A549 (cell line): ENCODE measurements around the gene SLC2A10. TPM values are rescaled to one million over a fixed set of nuclear protein-coding genes. Genes with fewer than 3 reads are reported as not detected.

Experiments used
- ATAC-seq, 2 experiments: fragments of 200-7000 bp in 1 of 2; fragments of >200 bp in 1 of 2; cut with Nextera tagmentation in 1 of 2; cut with Tn5 transposase in 1 of 2; 3 replicates each; pipeline versions ENCODE4 v1.8.0 to v1.9.1; 2018 to 2020; ENCODE audit warnings: mild to moderate bottlenecking in 1 of 2, moderate library complexity in 1 of 2
- CTCF ChIA-PET: fragments of 300-600 bp; sonication (Branson Sonifier 250); formaldehyde crosslinking; extraction: SDS; loops from one replicate; lab custom pipeline; 2021; ENCODE audit warnings: antibody characterized with exemption, inconsistent platforms; lab: Yijun Ruan, JAX
- POLR2A ChIA-PET: fragments of 350-600 bp; formaldehyde crosslinking; extraction: SDS; loops from one replicate; lab custom pipeline; 2021; ENCODE audit warnings: antibody characterized with exemption, inconsistent platforms; lab: Yijun Ruan, JAX
- DNase-seq, 2 experiments: peaks; one replicate each; pipeline versions ENCODE4 v3.0.0 to v3.0.0-alpha.2; 2011 to 2016; ENCODE audit warnings: low read depth in 1 of 2, low spot score in 1 of 2
- FAIRE-seq: peaks from 2 replicates; lab custom pipeline; 2011; peaks lifted over from hg19 to GRCh38; lab: Jason Lieb, UNC
- H3K27ac ChIP-seq, 2 experiments: fragments of >200 bp; sonication (Bioruptor Twin); formaldehyde crosslinking; 3 replicates each; pipeline ENCODE4 v1.5.1; 2016 to 2017
- H3K4me1 ChIP-seq: fragments of >200 bp; sonication (Bioruptor Twin); formaldehyde crosslinking; 3 replicates; pipeline ENCODE4 v1.6.1; 2016
- H3K4me2 ChIP-seq: fragments of >200 bp; sonication (Bioruptor Twin); formaldehyde crosslinking; 3 replicates; pipeline ENCODE4 v1.6.1; 2016
- H3K4me3 ChIP-seq: fragments of >200 bp; sonication (Bioruptor Twin); formaldehyde crosslinking; 3 replicates; pipeline ENCODE4 v1.5.1; 2016
- H3K9me3 ChIP-seq: fragments of >200 bp; sonication (Bioruptor Twin); formaldehyde crosslinking; 3 replicates; pipeline ENCODE4 v1.6.1; 2016
- CBX2 ChIP-seq: fragments of 200-600 bp; sonication (generic); IDR thresholded peaks from 2 replicates; pipeline ENCODE4 v1.6.1; 2016; ENCODE audit warnings: low read depth, mild to moderate bottlenecking, borderline replicate concordance
- CEBPB ChIP-seq, 2 experiments: fragments of >200 bp in 1 of 2; sonication (Bioruptor Twin) in 1 of 2; formaldehyde crosslinking in 1 of 2; IDR thresholded peaks; 2 replicates each; pipeline ENCODE4 v1.6.1; 2012 to 2016
- CHD4 ChIP-seq: fragments of 200-600 bp; sonication (generic); IDR thresholded peaks from 2 replicates; pipeline ENCODE4 v1.6.1; 2016; ENCODE audit warnings: antibody characterized with exemption, mild to moderate bottlenecking, borderline replicate concordance
- CTCF ChIP-seq: fragments of >200 bp; sonication (Bioruptor Twin); formaldehyde crosslinking; IDR thresholded peaks from 3 replicates; pipeline ENCODE4 v1.5.1; 2016
- EHMT2 ChIP-seq: fragments of 200-600 bp; sonication (generic); IDR thresholded peaks from 2 replicates; pipeline ENCODE4 v1.6.1; 2016; ENCODE audit warnings: antibody characterized with exemption, low read depth, mild to moderate bottlenecking, moderate library complexity
- EP300 ChIP-seq, 2 experiments: fragments of >200 bp; sonication (Bioruptor Twin); formaldehyde crosslinking; IDR thresholded peaks; 2 replicates in 1 of 2; 3 replicates in 1 of 2; pipeline ENCODE4 v1.6.1; 2016 to 2017
- ESRRA ChIP-seq: fragments of 150-350 bp; IDR thresholded peaks from 2 replicates; pipeline ENCODE4 v1.6.1; 2014; ENCODE audit warnings: mild to moderate bottlenecking, low read length, borderline replicate concordance
- HEYL ChIP-seq: fragments of 250-450 bp; sonication (Bioruptor Pico); IDR thresholded peaks from 2 replicates; pipeline ENCODE4 v1.8.0; 2021; ENCODE audit warnings: mild to moderate bottlenecking, moderate library complexity
- HMGXB4 ChIP-seq: fragments of 250-450 bp; sonication (Bioruptor Pico); IDR thresholded peaks from 2 replicates; pipeline ENCODE4 v1.5.0; 2021; ENCODE audit warnings: mild to moderate bottlenecking, moderate library complexity, borderline replicate concordance
- HOXB13 ChIP-seq: fragments of 250-450 bp; sonication (Bioruptor Pico); IDR thresholded peaks from 2 replicates; pipeline ENCODE4 v1.5.0; 2020; ENCODE audit warnings: low read depth, mild to moderate bottlenecking, moderate library complexity
- JUN ChIP-seq, 2 experiments: fragments of >200 bp; sonication (Bioruptor Twin); formaldehyde crosslinking; IDR thresholded peaks; 2 replicates in 1 of 2; 3 replicates in 1 of 2; pipeline ENCODE4 v1.6.1; 2016 to 2017
- JUNB ChIP-seq: fragments of >200 bp; sonication (Bioruptor Twin); formaldehyde crosslinking; IDR thresholded peaks from 2 replicates; pipeline ENCODE4 v1.6.1; 2016
- KDM5A ChIP-seq: fragments of 200-600 bp; sonication (generic); IDR thresholded peaks from 2 replicates; pipeline ENCODE4 v1.6.1; 2016; ENCODE audit warnings: antibody characterized with exemption, mild to moderate bottlenecking
- MAZ ChIP-seq: fragments of 150-350 bp; IDR thresholded peaks from 2 replicates; pipeline ENCODE4 v1.6.1; 2014; ENCODE audit warnings: antibody characterized with exemption, low read depth, low read length, borderline replicate concordance
- PHF8 ChIP-seq: fragments of 200-600 bp; sonication (generic); IDR thresholded peaks from 2 replicates; pipeline ENCODE4 v1.6.1; 2016; ENCODE audit warnings: low read depth, mild to moderate bottlenecking, antibody characterized with exemption, moderate library complexity, borderline replicate concordance
- POLR2A ChIP-seq: IDR thresholded peaks from 2 replicates; pipeline ENCODE4 v1.6.1; 2012; ENCODE audit warnings: mild to moderate bottlenecking, low read length
- ZC3H11A ChIP-seq: fragments of 450-650 bp; IDR thresholded peaks from 2 replicates; pipeline ENCODE4 v1.6.1; 2014; ENCODE audit warnings: antibody characterized with exemption, mild to moderate bottlenecking
- ZFP36 ChIP-seq: fragments of 450-650 bp; IDR thresholded peaks from 2 replicates; pipeline ENCODE4 v1.6.1; 2014; ENCODE audit warnings: borderline replicate concordance; ENCODE audit not compliant: partially characterized antibody
- WGBS: methylation state at CpG from one replicate; pipeline ENCODE4 v1.1.6; 2017; ENCODE audit errors: missing lambda C conversion rate; 5-methylcytosine and 5-hydroxymethylcytosine counted together
- polyA plus RNA-seq, 4 experiments: library from polyadenylated mRNA; depleted of rRNA in 3 of 4; stranded (reverse); fragments of >200 nt; fragmentation: RNase III in 1 of 4; extraction: RNeasy Plus Mini Kit Qiagen cat#74134 plus additional on column Dnase treatment in 1 of 4; gene quantifications; 2 replicates in 3 of 4; 3 replicates in 1 of 4; pipeline ENCODE4 v1.2.3, GENCODE V29; 2011 to 2017
- TF ChIP-seq, protein P1 (sequence below): fragments of 200-600 bp; sonication (generic); IDR thresholded peaks from 2 replicates; pipeline ENCODE4 v1.6.1; 2016; ENCODE audit warnings: antibody characterized with exemption, mild to moderate bottlenecking, moderate library complexity
- TF ChIP-seq, protein P2 (sequence below): fragments of 250-450 bp; sonication (Bioruptor Pico); IDR thresholded peaks from 2 replicates; pipeline ENCODE4 v1.5.0; 2020; ENCODE audit warnings: low read depth, mild to moderate bottlenecking, moderate library complexity

SLC2A10 gene
- polyA plus RNA-seq, 2 of the 4 experiments (the other 2 are of a cell fraction): 0.01 TPM; not detected in 1

GRCh38 chr20:46704714-46705377 lies 4.6 kb upstream of the SLC2A10 start:
- TF ChIP-seq CEBPB (IDR thresholded peaks at IDR 0.05) (no peak), ZFP36 (no peak), PHF8 (no peak), JUN (IDR thresholded peaks at IDR 0.05) (no peak), CHD4 (no peak), CTCF (no peak), EHMT2 (no peak), ZC3H11A (no peak), CBX2 (no peak), HEYL (CRISPR knock-in tag) (no peak)
- TF ChIP-seq, protein P1, sequence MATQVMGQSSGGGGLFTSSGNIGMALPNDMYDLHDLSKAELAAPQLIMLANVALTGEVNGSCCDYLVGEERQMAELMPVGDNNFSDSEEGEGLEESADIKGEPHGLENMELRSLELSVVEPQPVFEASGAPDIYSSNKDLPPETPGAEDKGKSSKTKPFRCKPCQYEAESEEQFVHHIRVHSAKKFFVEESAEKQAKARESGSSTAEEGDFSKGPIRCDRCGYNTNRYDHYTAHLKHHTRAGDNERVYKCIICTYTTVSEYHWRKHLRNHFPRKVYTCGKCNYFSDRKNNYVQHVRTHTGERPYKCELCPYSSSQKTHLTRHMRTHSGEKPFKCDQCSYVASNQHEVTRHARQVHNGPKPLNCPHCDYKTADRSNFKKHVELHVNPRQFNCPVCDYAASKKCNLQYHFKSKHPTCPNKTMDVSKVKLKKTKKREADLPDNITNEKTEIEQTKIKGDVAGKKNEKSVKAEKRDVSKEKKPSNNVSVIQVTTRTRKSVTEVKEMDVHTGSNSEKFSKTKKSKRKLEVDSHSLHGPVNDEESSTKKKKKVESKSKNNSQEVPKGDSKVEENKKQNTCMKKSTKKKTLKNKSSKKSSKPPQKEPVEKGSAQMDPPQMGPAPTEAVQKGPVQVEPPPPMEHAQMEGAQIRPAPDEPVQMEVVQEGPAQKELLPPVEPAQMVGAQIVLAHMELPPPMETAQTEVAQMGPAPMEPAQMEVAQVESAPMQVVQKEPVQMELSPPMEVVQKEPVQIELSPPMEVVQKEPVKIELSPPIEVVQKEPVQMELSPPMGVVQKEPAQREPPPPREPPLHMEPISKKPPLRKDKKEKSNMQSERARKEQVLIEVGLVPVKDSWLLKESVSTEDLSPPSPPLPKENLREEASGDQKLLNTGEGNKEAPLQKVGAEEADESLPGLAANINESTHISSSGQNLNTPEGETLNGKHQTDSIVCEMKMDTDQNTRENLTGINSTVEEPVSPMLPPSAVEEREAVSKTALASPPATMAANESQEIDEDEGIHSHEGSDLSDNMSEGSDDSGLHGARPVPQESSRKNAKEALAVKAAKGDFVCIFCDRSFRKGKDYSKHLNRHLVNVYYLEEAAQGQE: no peak

GRCh38 chr20:46705378-46705729 lies 4.1 kb upstream of the SLC2A10 start:
- ChIA-PET POLR2A (no interaction called here), CTCF (no interaction called here)
- Histone ChIP-seq H3K9me3 (peaks cover 22% of the 10 kb centered on the region), H3K4me2 (no peak overlapping the region), H3K4me1 (no peaks in the 10 kb centered on the region), H3K27ac (no peak overlapping the region), H3K4me3 (no peak overlapping the region)
- no peak for ATAC-seq
- TF ChIP-seq JUNB: no peak
- no peak for TF ChIP-seq MAZ
- no peak for TF ChIP-seq ESRRA
- no peak for TF ChIP-seq HEYL (CRISPR knock-in tag)
- TF ChIP-seq POLR2A: no peak
- FAIRE-seq: no peak
- no peak for DNase-seq
- WGBS: 16% methylated on average over 4 of the region's 4 CpGs

More at GRCh38 chr20:46704714-46705377, 4.6 kb upstream of the SLC2A10 start:
- no peak overlapping the region for H3K27ac ChIP-seq
- 50% methylated on average over 7 of the region's 7 CpGs for WGBS
- no peak overlapping the region for H3K4me3 ChIP-seq
- ChIA-PET POLR2A (no interaction called here), CTCF (no interaction called here)
- ATAC-seq: no peak
- no peak overlapping the region for H3K4me2 ChIP-seq
- peaks cover 22% of the 10 kb centered on the region for H3K9me3 ChIP-seq
- no peaks in the 10 kb centered on the region for H3K4me1 ChIP-seq
- FAIRE-seq: no peak
- DNase-seq: no peak

GRCh38 chr20:46706242-46706641 lies 3.2 kb upstream of the SLC2A10 start:
- Histone ChIP-seq H3K4me1 (no peaks in the 10 kb centered on the region), H3K4me2 (no peak overlapping the region), H3K27ac (no peak overlapping the region), H3K9me3 (peaks cover 22% of the 10 kb centered on the region), H3K4me3 (no peak overlapping the region)
- FAIRE-seq (no peak), DNase-seq (no peak), ATAC-seq (no peak)
- POLR2A ChIA-PET: no interaction called here
- WGBS: 25% methylated on average over 2 of the region's 2 CpGs
- CTCF ChIA-PET: interaction anchor here (1.0 to 2.4 kb wide), 3 partner anchors 9 to 14 kb away, joined by 3 to 7 read pairs (median 5); no protein-coding TSS in a partner anchor
- no peak for TF ChIP-seq HMGXB4
- no peak for TF ChIP-seq ZFP36
- TF ChIP-seq KDM5A: no peak
- TF ChIP-seq, protein P2, sequence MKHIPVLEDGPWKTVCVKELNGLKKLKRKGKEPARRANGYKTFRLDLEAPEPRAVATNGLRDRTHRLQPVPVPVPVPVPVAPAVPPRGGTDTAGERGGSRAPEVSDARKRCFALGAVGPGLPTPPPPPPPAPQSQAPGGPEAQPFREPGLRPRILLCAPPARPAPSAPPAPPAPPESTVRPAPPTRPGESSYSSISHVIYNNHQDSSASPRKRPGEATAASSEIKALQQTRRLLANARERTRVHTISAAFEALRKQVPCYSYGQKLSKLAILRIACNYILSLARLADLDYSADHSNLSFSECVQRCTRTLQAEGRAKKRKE (CRISPR knock-in tag): no peak
- no peak for TF ChIP-seq HOXB13 (CRISPR knock-in tag)
- TF ChIP-seq, protein P1: no peak
- no peak for TF ChIP-seq ZC3H11A
- no peak for TF ChIP-seq EP300 (IDR thresholded peaks at IDR 0.05)
